ENCODE results near the gene TCTN1.

GRCh38 chr12:110661337-110661972, 47.5 kb downstream of the TCTN1 start:
- TF ChIP-seq CTCF (conservative IDR thresholded peaks at IDR 0.05), result no peak
- no peak for TF ChIP-seq ZFX (IDR thresholded peaks at IDR 0.05)
